Astrocyte (in vitro differentiated cells and primary cell): ENCODE measurements around the gene MYO1B.

Experiments
- EZH2 ChIP-seq: IDR thresholded peaks from 2 replicates; pipeline ENCODE4 v1.6.1; 2012; ENCODE audit warnings: mild to moderate bottlenecking, low read length, inconsistent platforms; ENCODE audit not compliant: insufficient read depth
- TF ChIP-seq, protein P1 (sequence below): IDR thresholded peaks from 2 replicates; pipeline ENCODE4 v1.5.1; 2011; ENCODE audit warnings: low read depth, mild to moderate bottlenecking, inconsistent platforms, low read length, moderate library complexity; ENCODE audit not compliant: insufficient read depth

GRCh38 chr2:191383486-191383885, 138.3 kb downstream of the MYO1B start:
- TF ChIP-seq, protein P1, sequence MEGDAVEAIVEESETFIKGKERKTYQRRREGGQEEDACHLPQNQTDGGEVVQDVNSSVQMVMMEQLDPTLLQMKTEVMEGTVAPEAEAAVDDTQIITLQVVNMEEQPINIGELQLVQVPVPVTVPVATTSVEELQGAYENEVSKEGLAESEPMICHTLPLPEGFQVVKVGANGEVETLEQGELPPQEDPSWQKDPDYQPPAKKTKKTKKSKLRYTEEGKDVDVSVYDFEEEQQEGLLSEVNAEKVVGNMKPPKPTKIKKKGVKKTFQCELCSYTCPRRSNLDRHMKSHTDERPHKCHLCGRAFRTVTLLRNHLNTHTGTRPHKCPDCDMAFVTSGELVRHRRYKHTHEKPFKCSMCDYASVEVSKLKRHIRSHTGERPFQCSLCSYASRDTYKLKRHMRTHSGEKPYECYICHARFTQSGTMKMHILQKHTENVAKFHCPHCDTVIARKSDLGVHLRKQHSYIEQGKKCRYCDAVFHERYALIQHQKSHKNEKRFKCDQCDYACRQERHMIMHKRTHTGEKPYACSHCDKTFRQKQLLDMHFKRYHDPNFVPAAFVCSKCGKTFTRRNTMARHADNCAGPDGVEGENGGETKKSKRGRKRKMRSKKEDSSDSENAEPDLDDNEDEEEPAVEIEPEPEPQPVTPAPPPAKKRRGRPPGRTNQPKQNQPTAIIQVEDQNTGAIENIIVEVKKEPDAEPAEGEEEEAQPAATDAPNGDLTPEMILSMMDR: no peak
- TF ChIP-seq EZH2: no peak
